CD4-positive, alpha-beta T cell (primary cell): Measurements from ENCODE around the gene ABR. TPM values are rescaled to one million over a fixed set of nuclear protein-coding genes. Genes with fewer than 3 reads are reported as not detected.

Experiments used
- ATAC-seq: fragments of 200-7000 bp; cut with Tn5 transposase; one replicate; pipeline ENCODE4 v1.10.0; 2022; ENCODE audit warnings: mild to moderate bottlenecking; ENCODE audit not compliant: poor library complexity
- CTCF ChIA-PET: fragments of 350-600 bp; sonication (Branson Sonifier 250); formaldehyde crosslinking; loops from one replicate; lab custom pipeline; 2021; ENCODE audit warnings: antibody characterized with exemption, inconsistent platforms; lab: Charles Lee
- POLR2A ChIA-PET: fragments of 350-600 bp; sonication (Branson Sonifier 250); formaldehyde crosslinking; loops from one replicate; lab custom pipeline; 2021; ENCODE audit warnings: antibody characterized with exemption, inconsistent platforms; lab: Charles Lee
- DNase-seq, 14 experiments: peaks; one replicate each; pipeline ENCODE4 v3.0.0-alpha.2; 2013 to 2020; ENCODE audit warnings: mixed read lengths in 2 of 14
- H3K27ac ChIP-seq, 2 donors: one replicate each; pipeline versions ENCODE4 v1.5.1 to v1.7.0; 2013; ENCODE audit warnings: low read length in 2 of 2, low read depth in 1 of 2, mild to moderate bottlenecking in 1 of 2
- H3K27me3 ChIP-seq, 2 experiments: 1 replicate in 1 of 2; 2 replicates in 1 of 2; pipeline versions ENCODE4 v1.6.1 to v1.7.0; 2013; ENCODE audit warnings: low read length in 2 of 2, control low read depth in 1 of 2, mild to moderate bottlenecking in 1 of 2, moderate library complexity in 1 of 2; ENCODE audit not compliant: insufficient read depth in 2 of 2, control insufficient read depth in 1 of 2
- H3K36me3 ChIP-seq: one replicate; pipeline ENCODE4 v1.6.1; 2013; ENCODE audit warnings: low read length, control low read depth; ENCODE audit not compliant: insufficient read depth
- H3K4me1 ChIP-seq: one replicate; pipeline ENCODE4 v1.6.1; 2013; ENCODE audit warnings: low read length, control low read depth; ENCODE audit not compliant: insufficient read depth
- H3K4me3 ChIP-seq: one replicate; pipeline ENCODE4 v1.5.1; 2013; ENCODE audit warnings: mild to moderate bottlenecking, low read length, moderate library complexity
- H3K9me3 ChIP-seq, 2 experiments: 1 replicate in 1 of 2; 2 replicates in 1 of 2; pipeline versions ENCODE4 v1.6.1 to v1.7.0; 2013; ENCODE audit warnings: low read length in 2 of 2, mild to moderate bottlenecking in 2 of 2, control low read depth in 1 of 2, moderate library complexity in 1 of 2; ENCODE audit not compliant: control insufficient read depth in 1 of 2, insufficient read depth in 1 of 2
- H3K27ac Mint-ChIP-seq: one replicate; pipeline ENCODE4 v1.8.0; 2020; ENCODE audit warnings: mixed read lengths
- H3K27me3 Mint-ChIP-seq: one replicate; pipeline ENCODE4 v1.8.0; 2021; ENCODE audit warnings: mixed read lengths
- H3K36me3 Mint-ChIP-seq: one replicate; pipeline ENCODE4 v1.8.0; 2021; ENCODE audit warnings: low read depth, mixed read lengths
- H3K4me1 Mint-ChIP-seq: one replicate; pipeline ENCODE4 v1.8.0; 2021; ENCODE audit warnings: low read depth, mixed read lengths
- H3K4me3 Mint-ChIP-seq: one replicate; pipeline ENCODE4 v1.8.0; 2020; ENCODE audit warnings: mild to moderate bottlenecking, mixed read lengths
- H3K9me3 Mint-ChIP-seq: one replicate; pipeline ENCODE4 v1.8.0; 2020; ENCODE audit warnings: mixed read lengths
- intact Hi-C, 2 experiments: fragments of 100-400 bp; cut with DNase I in 1 of 2; cut with micrococcal nuclease in 1 of 2; formaldehyde crosslinking; loops; one replicate each; pipeline versions ENCODE4 v1.15.1 to v1.9.0; 2023 to 2025; cut with DNase I, micrococcal nuclease
- total RNA-seq, 174 experiments: library from RNA in 2 of 174; stranded (reverse) in 2 of 174; gene quantifications; one replicate each; pipeline ENCODE4 v1.2.3 and lab custom pipeline; 2021 to 2026
- TF ChIP-seq, protein P1 (sequence below): fragments of 200-600 bp; IDR thresholded peaks from one replicate; pipeline ENCODE4 v1.8.0; 2022; ENCODE audit warnings: antibody characterized with exemption, mild to moderate bottlenecking

Gene ABR
- total RNA-seq, 2 experiments from 2014 or later = 72.4 to 74.8 TPM

GRCh38 chr17:1182811-1183170 lies 3.0 kb upstream of the ABR start:
- Mint-ChIP-seq H3K4me3 (no peak overlapping the region), H3K4me1 (peaks cover 4% of the 10 kb centered on the region), H3K9me3 (no peaks in the 10 kb centered on the region), H3K36me3 (no peaks in the 10 kb centered on the region), H3K27me3 (peaks cover 4% of the 10 kb centered on the region), H3K27ac (no peak overlapping the region)
- Histone ChIP-seq H3K27me3 (peaks cover 0 to 4% of the 10 kb centered on the region in 2 experiments), H3K4me1 (peaks cover 38% of the 10 kb centered on the region), H3K27ac (no peak overlapping the region), H3K36me3 (no peaks in the 10 kb centered on the region), H3K9me3 (no peaks in the 10 kb centered on the region), H3K4me3 (no peak overlapping the region)
- ATAC-seq = no peak
- TF ChIP-seq, protein P1, sequence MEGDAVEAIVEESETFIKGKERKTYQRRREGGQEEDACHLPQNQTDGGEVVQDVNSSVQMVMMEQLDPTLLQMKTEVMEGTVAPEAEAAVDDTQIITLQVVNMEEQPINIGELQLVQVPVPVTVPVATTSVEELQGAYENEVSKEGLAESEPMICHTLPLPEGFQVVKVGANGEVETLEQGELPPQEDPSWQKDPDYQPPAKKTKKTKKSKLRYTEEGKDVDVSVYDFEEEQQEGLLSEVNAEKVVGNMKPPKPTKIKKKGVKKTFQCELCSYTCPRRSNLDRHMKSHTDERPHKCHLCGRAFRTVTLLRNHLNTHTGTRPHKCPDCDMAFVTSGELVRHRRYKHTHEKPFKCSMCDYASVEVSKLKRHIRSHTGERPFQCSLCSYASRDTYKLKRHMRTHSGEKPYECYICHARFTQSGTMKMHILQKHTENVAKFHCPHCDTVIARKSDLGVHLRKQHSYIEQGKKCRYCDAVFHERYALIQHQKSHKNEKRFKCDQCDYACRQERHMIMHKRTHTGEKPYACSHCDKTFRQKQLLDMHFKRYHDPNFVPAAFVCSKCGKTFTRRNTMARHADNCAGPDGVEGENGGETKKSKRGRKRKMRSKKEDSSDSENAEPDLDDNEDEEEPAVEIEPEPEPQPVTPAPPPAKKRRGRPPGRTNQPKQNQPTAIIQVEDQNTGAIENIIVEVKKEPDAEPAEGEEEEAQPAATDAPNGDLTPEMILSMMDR = no peak
- DNase-seq = no peak
- POLR2A ChIA-PET = no interaction called here
- CTCF ChIA-PET = no interaction called here
- intact Hi-C loops = no loop called here

DNA sequence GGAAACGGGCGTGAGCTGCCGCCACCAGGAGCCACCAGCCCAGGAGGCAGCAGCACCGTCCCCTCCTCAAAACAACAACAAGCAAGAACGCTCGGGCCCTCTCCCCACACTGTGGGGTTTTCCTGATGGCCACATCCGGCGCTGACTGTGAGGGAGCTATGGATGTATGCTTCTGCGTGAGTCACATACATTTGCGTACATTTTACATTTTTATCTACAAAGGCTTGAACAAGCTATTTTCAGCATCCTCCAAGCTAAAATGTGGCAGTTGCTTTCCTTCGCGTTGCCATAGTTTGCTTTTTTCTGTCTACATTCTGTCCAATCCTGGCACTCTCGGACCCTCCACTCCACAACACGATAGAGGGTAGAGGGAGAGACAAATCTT lies 2.0 kb upstream of the ABR start:
- Mint-ChIP-seq H3K27me3 (no peaks in the 10 kb centered on the region), H3K9me3 (no peaks in the 10 kb centered on the region), H3K36me3 (no peaks in the 10 kb centered on the region), H3K4me3 (peak overlapping the region; percentile 80), H3K4me1 (no peaks in the 10 kb centered on the region), H3K27ac (no peak overlapping the region)
- H3K27me3 ChIP-seq = peaks cover 0 to 4% of the 10 kb centered on the region in 2 experiments
- TF ChIP-seq, protein P1 = no peak
- H3K4me1 ChIP-seq = peaks cover 30% of the 10 kb centered on the region
- no peaks in the 10 kb centered on the region for H3K36me3 ChIP-seq
- H3K4me3 ChIP-seq = no peak overlapping the region
- no peaks in the 10 kb centered on the region for H3K9me3 ChIP-seq
- no peak for ATAC-seq
- intact Hi-C loops = no loop called here
- H3K27ac ChIP-seq = no peak overlapping the region
- ChIA-PET CTCF (interaction anchor here (2.0 kb wide), 1 partner anchor 59 kb away, joined by 6 read pairs; no protein-coding TSS in a partner anchor), POLR2A (interaction anchor here (0.6 kb wide), 1 partner anchor 13 kb away, joined by 3 read pairs; no protein-coding TSS in a partner anchor)
- DNase-seq = no peak

- ChIA-PET CTCF (interaction anchor here (2.0 kb wide), 1 partner anchor 58 kb away, joined by 6 read pairs; no protein-coding TSS in a partner anchor), POLR2A (interaction anchor here (0.6 kb wide), 1 partner anchor 13 kb away, joined by 3 read pairs; no protein-coding TSS in a partner anchor)
- H3K27ac ChIP-seq = no peak overlapping the region
- DNase-seq = no peak
- H3K27me3 Mint-ChIP-seq = no peaks in the 10 kb centered on the region
- H3K9me3 Mint-ChIP-seq = no peaks in the 10 kb centered on the region
- H3K27me3 ChIP-seq = peaks cover 0 to 4% of the 10 kb centered on the region in 2 experiments
- H3K4me1 ChIP-seq = peaks cover 29% of the 10 kb centered on the region
- no peak overlapping the region for H3K4me3 ChIP-seq
- no peaks in the 10 kb centered on the region for H3K36me3 Mint-ChIP-seq
- no peaks in the 10 kb centered on the region for H3K36me3 ChIP-seq
- H3K9me3 ChIP-seq = no peaks in the 10 kb centered on the region
- intact Hi-C loops = no loop called here
- no peaks in the 10 kb centered on the region for H3K4me1 Mint-ChIP-seq
- no peak for ATAC-seq
- H3K4me3 Mint-ChIP-seq = peak overlapping the region; percentile 11
- H3K27ac Mint-ChIP-seq = no peak overlapping the region
- TF ChIP-seq, protein P1 = no peak
Measured at GRCh38 chr17:1180958-1181752, 1.4 kb upstream of the ABR start.
